ENCODE data around the gene PDSS1.
A peak's percentile ranks its signal among the peaks of the same experiment; 100 is the strongest.
"Not testable (repeated sequence)": the region's sequence is repeated elsewhere in the genome, so short reads cannot be mapped to it uniquely, and the experiment has no call there.

PDSS1 gene, protein sequence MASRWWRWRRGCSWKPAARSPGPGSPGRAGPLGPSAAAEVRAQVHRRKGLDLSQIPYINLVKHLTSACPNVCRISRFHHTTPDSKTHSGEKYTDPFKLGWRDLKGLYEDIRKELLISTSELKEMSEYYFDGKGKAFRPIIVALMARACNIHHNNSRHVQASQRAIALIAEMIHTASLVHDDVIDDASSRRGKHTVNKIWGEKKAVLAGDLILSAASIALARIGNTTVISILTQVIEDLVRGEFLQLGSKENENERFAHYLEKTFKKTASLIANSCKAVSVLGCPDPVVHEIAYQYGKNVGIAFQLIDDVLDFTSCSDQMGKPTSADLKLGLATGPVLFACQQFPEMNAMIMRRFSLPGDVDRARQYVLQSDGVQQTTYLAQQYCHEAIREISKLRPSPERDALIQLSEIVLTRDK

DNA sequence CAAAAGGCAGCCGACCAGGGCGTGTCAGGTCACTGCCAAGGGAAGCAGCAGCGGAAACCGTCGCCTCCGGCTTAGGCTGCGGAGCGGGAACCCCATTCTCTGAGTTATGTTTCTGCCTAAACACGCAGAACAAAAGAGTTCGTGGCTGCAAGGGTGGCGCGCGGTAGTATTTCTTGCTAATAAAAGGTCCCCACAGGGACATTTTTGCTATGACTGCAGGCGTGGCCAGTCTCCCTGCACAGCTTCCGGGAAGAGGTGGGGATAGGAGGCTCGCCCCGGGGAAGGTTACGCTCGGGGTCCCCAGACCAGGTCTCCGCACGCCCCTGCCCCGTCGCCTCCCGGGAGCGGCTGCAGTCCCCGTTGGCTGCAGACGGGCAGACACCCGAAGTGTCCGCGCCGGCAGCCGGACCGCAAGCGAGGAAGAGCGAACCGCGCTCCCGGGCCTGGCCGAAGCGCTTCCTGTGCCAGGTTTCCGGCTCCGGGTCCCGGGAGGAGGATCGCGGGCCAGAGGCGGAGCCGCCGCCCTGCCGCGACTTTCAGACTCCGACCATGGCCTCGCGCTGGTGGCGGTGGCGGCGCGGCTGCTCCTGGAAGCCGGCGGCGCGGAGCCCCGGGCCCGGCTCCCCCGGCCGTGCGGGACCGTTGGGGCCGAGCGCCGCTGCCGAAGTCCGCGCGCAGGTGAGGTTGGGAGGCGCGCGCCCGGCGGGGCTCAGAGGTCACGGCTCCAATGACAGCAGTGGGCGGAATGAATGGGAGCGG, at the start of gene PDSS1:
TSS of gene PDSS1 (plus strand) at position 539 of the 759 bp plus-strand sequence. CDS start at position 550, 11 bp downstream.
- DNase-seq, result peak; percentile 70

DNA sequence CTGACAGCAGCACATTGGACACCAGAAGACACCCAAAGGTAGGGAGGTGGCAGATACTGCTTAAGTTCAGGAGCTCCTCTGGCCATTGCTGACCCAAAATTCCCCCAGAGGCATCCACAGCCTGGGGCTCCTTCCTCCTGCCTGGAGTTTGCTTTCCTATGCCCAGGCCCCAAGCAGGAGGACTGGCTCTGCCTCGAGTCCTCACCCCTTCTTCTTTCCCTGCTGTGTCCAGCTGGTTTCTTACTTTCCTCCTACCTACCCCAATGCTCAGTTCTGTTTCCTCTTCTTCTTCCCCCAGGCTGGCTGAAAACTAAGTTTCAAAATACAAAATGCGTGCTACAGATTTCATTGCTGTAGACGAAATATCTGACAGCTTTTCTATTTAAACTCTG, 49.3 kb upstream of the PDSS1 start:
- DNase-seq, result not testable (repeated sequence)

DNA sequence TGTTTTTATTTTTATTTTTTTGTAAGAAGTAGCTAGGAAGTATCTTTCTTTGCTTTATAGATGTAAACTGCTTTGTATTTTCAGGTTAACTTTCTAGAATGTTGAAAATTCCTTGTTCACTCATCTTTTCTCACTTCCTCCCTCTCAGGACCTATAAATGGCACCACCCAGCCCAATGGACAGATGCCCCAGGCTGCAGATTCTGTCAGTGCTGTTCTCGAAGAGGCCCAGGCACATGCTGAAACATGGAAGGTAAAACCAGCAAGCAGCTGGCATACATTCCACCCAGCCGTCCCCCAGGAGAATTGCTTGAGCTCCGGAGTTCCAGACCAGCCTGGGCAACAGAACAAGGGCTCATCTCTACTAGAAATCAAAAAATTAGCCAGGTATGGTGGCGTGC, 47.1 kb upstream of the PDSS1 start:
- DNase-seq, result no peak

DNA sequence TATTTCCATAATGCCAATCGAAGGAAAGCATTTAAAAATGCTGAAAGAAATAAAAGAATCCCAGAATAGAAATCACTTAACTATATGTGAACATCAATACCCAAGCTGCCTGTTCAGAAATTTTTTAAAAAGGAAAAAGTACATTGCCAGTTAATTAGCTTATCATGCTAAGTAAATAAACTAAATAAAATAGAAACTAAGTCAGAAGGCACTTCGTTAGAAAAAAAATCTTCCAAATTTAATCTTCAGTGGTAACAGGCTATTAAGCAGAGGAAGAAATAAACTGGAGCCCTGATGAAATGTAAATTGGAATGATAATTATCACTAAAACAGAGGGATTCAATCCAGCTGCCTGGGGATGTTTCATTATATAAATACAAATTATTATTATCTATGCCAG, 46.0 kb upstream of the PDSS1 start:
- not testable (repeated sequence) for DNase-seq

DNA sequence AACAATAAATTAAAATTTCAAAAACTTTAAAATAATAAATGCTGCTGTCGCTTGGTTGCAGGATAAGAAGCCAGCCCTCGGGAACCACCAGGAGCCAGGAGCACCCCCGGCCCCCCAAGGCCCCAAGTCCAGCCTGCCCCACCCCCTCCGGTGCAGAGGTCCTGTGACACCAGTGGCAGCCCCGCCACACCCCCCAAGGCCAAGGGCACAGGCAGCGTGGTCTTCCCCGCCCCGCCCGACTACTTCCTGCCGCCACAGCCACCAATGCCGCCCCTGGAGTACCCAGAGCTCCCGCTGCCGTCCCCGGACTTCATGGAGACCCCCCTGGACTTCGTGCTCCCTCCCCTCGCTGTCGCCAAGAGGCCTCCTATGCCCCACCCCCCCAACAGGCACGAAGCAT, 44.5 kb upstream of the PDSS1 start:
- DNase-seq, result no peak

DNA sequence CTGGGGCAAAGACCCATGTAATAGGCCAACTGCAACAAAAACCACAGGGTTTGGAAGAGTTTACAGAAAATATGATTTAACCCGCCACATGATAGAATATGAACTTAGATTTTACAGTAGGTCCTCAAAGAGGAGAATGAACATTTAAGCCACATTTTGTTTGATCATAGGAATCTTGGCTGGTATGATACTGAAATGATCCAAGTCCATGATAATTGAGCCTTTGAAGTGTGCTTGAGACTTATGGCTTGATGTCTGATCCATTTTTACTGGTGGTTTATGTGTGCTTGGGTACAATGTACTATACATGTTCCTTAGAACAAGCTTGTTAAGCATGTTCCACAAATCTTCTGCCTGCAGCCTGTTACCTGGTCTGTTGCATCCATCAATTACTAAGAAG, 41.8 kb upstream of the PDSS1 start:
- no peak for DNase-seq

DNA sequence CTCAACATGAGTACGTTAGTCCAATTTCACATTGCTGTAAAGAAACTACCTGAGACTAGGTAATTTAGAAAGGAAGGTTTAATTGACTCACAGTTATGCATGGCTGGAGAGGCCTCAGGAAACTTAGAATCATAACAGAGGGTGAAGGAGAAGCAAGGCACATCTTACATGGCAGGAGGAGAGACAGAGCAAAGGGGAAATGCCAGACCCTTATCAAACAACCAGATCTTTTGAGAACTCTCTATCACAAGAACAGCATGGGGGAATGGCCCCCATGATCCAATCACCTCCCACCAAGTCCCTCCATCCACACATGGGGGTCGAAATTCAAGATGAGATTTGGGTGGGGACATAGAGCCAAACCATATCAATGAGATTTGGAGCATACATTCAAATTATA, 34.6 kb upstream of the PDSS1 start:
- DNase-seq, result no peak

DNA sequence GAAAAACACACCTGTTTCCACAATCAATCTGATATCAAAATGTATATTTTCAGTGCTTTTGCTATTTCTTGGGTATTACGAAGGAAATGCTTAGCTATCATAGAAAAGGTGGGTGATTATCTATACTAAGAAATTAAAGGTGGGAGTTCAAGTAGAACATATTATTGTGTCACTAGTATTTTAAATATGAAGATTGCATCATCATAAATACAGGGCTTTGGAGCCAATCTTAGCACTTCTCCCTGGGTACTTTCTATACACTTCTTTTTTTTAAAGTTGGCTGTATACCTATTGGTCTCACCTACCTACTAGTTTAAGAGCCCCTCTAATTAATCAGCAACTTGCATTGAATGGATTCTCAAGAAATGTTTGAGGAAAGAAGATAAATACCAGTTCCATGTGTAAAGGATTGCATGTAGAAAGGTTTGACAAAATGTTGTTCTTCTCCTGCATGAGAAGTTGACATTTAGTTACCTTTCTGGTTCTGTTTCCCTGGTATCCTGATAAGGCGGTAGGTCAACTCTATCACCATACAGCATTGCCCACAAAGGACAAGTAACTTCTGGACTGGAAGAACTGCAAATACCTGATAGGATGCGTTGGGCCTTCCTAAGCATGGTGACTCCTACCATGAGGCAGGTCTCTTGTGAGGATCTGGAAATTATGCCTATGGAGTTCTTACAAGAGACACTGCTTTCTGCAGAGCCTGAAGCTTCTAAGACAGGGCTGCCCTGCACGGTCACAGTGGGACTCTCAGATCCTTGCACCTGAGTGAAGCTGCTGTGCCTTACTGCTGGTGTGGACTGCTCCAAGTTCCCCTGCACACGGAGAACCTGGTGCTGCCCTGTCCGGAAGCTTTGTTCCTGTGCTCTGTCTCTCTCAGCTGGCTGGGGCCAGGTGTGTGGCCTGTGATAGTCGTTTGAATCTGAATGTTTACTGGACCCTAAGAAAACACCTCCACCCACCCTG, 32.1 kb upstream of the PDSS1 start:
- DNase-seq, result no peak

DNA sequence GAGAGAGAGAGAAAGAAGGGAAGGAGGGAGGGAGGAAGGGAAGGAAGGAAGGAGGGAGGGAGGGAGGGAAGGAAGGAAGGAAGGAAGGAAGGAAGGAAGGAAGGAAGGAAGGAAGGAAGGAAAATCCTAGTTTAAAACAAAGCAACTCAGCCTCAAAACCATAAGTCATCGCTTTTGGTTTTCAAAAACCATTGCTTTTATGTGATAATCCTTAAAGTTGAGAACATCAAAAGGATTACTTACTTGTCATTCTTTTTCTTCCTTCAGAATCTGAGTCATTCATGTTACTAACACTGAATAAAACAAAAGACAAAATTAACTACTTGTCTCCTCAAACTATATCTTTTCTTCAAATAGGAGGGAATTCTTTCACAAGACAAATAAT, 21.6 kb upstream of the PDSS1 start:
- no peak for DNase-seq

DNA sequence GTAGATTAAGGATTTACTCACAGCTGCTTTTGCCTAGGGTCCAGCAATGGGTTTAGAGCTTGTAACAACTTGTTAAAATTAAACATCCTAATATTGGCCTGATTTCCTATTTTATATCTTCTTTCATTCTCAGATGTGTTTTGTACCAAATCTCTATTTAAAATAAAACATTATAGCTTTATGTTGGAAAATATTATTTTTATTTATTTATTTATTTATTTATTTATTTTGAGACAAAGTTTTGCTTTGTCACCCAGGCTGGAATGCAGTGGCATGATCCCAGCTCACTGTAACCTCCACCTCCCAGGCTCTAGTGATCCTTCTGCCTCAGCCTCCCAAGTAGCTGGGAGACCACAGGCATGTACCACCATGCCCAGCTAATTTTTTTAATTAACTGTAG, 17.9 kb upstream of the PDSS1 start:
- DNase-seq, result no peak

DNA sequence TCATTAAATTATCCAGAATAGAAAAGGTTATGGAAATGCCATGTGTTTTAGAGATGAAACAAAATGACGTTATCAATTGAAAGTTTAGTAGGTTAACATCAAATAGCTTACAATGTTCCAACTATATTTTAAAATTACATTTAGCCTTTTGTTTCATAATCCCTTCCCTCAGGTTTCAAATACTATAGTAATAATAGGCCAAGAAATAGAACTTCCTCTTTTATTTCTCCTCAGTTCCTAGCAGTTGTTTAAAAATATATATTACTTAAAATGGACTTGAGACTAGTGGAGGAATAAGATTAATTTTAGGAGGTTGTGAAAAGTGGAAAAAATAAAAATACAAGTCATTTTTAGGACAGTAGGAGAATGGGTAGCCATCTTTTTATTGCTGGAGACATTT, 16.4 kb upstream of the PDSS1 start:
- DNase-seq, result no peak

DNA sequence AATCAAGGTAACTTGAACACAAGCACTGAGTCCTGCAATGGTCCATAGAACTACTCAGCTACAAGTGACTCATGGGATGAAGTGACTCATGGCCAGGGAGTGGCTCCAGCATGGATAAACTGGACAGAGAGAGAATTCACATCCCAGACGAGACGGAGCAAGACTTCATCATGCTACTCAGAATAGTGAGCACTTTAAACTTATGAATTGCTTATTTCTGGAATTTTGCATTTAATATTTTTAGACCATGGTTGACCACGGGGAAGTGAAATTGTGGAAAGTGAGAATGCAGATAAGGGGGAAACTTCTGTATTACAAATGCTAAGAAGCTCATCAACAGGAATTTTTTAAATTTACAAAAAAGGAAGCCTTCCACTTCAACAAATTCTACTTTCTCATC, 15.5 kb upstream of the PDSS1 start:
- not testable (repeated sequence) for DNase-seq

DNA sequence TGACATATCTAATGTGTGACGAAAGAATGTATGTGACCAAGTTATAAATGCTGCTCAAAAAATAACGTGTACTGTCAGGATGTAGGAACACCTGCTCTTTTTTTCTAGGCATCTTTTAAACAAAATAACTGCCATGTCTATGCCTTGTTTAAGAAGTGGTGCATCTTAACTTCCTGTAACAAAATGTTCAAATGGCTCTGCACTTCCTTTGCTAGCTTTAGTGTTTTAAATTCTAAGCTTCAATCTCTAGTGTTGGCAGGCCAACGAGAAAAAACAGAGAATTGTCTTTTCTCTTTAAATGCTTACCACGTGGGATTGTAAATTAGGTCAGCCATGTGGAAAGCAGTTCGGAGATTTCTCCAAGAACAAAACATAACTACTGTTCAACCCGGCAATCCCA, 14.6 kb upstream of the PDSS1 start:
- DNase-seq, result no peak

DNA sequence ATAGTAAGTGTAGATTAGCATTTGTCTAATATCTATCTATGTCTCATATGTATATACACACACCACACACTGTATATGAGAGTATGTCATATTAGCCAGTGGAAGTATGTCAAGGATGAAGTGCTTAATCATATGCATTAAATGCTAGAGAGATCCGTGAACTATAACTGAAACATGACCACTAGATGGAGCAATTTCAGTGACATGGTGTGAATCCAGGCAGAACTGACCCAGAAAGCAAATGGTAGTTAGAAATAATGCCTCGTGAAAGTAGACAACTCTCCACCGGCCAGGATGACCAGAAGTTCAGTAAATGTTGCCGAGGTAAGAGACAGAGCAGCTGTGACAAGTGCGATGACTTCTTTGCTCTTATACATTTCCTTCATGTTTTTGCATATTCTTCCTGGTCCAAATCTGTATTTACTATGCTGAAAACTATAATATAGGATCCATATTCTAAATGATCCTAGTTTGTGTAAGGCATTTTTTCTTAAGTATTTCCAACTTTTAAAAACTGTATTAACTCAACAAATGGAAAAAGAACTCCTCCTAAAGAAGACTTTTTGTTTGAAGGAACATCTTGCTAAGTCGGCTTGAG, 12.7 kb upstream of the PDSS1 start:
- DNase-seq, result not testable (repeated sequence)

DNA sequence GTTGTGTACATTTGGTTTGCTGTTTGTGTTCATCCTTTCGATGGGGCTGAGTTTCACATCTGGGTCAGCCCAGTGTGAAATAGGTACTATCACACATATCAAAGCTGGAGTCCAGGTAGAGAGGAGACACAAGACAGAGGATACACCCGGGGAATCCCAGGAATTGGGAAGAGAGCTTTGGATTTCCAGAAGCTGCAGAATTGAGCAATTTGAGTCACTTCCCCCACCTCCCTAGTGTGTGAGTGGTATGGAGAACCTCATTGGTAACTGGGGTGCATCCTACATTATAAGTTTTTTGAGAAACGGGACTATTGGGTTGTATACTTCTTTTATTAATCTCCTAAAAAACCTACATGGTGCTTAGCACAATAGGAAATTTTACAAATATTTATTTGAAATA, 12.1 kb upstream of the PDSS1 start:
- no peak for DNase-seq

DNA sequence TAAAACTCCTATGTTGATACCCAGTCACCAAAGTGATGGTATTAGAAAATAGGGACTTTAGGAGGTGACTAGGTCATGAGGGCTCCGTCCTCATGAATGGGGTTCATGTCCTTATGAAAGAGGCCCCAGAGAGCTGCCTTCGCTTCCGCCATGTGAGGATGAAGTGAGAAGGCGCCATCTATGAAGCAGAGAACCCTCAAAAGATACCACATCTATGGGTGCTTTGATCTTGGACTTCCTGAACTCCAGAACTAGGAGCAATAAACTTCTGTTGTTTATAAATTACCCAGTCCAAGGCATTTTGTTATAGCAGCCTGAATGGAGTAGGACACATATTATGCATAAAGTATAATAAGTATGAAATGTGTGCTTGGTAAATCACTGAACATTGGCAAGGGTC, 8.1 kb upstream of the PDSS1 start:
- DNase-seq, result no peak

DNA sequence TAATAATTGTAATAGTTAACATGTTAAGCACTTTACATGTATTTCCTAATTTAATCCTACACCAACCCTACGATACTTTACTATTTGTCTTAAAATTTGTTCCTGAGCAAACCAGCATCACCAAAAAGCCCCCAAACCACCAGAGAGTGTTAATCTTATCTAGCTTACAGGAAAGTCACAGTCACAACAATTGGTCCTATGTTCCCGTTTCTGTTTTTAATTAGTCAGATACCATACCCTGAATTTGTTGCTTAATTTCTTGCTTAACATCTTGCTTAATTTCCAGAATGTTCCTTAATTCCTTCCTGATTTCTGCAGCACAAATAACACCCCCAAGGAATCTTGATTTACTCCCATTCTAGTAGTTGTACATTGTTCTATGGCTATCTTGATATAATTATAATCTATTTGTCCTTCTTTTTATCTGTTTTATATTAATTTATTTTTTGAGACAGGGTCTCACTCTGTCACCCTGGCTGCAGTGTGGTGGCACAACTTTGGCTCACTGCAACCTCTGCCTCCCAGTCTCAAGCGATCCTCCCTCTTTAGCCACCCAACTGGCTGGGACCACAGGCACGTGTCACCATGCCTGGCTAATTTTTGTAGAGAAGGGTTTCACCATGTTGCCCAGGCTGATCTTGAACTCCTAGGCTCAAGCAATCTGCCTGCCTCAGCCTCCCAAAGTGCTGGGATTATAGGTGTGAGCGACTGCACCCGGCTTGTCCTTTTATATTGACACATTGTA, 6.6 kb upstream of the PDSS1 start:
- no peak for DNase-seq

DNA sequence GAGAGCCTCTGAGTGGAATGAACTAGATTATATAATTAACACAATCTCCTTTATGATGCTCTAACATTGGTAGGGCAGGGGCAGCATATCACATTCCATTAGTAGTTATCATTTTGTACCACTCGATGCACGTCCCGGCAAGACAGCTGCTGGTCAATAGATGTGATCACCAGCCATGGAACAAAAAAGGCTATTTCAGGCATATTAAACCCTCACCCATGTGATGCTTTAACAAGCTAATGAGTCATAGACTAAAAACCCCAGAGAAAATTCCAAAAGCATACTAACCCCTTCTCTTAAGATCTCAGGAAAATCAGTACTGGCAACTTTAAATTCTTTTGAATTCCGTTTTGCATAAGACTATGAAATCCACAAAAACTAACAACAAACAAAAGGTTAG, 3.0 kb upstream of the PDSS1 start:
- not testable (repeated sequence) for DNase-seq

DNA sequence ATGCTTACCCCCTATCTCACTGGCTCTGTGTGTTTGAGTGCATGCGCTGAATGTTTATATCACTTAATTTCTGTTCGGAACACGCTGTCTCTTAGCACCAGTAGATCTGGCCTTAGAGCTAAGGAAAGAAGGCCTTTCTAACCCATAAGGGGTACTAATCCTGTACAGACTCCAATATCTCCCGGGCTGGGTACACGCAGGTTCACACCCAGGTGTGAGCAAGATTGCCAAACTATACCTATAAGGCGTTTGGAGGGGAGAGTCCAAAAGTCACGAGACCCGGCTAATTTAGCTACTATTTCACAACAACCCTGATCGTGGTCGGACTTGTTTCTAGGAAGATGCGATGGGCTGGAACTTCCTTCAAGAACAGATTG, 727 bp upstream of the PDSS1 start:
- DNase-seq, result no peak

DNA sequence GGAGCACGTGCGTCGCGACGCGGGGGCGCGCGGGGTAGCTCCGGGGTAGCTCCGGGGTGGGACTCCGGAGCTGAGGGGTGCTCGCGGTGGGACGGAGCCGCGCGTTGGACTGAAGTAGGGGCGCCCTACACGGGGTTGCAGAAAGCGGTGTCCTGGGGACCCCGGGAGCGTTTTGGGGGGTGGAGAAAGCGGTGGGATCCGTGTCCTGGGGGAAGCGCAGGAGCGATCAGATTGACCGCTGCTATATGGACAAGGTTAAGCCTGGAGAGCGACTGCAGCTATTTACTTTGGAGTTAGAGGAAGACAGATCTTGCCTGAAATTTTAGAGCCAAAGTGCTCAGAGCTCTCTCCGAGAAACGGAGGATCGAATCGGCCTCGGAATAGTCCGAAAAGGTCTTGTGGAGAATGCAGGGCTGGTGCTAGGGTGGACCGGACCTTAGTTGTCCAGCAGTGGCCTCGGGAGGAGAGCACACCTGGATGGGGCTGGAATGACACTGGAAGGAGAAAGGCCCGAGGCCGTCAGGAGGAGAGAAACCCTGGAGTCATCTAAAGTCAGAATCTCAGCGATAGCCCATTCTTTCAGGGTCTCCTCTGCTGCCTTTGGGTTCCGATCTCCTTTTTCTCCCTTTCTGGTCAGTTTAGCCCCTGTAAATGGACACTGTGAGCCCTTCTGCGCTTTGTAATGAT, 564 bp downstream of the PDSS1 start:
- no peak for DNase-seq

DNA sequence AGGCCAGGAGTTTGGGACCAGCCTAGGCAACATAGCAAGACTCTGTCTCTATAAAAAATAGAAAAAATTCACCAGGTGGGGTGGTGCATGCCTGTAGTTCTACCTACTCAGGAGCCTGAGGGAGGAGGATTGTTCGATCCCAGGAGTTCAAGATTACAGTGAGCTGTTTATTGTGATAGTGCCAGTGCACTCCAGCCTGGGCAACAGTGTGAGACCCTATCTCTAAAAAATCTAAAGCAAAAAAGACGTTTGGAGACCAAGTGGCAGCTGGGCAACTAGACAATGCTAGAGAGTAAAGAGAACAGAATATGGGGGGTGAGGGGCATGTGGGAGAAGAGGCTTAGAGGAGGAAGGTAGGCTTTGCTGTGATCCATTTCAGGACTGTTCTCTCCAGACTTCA, 1.4 kb downstream of the PDSS1 start:
- DNase-seq, result no peak

DNA sequence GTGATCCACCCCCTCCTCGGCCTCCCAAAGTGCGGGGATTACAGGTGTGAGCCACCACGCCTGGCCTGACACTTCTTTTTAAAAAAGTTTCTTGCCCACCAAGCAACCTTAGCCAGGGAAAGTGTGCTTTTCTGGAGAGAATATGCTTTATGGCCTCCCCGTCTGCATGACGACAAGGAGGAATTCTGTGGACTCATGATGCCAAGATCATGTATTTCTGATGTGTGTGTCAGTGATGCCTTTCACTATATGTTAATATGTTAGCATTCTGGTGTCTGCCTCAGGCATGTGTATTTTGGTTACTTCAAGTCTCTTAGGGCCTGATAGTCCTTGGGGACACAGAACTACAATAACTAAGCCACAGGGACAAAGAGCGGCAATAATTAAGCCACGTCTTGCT, 2.1 kb downstream of the PDSS1 start:
- DNase-seq, result no peak

Data from stimulated activated CD4-positive, alpha-beta T cell treated with anti-CD3 and anti-CD28 coated beads, Interleukin-4, amount 100 ng/mL, for 1 hour (primary cell).